Measurements from ENCODE around the gene FBXO21. TPM values are rescaled to one million over a fixed set of nuclear protein-coding genes. Genes with fewer than 3 reads are reported as not detected.

FBXO21 gene
- total and polyA plus RNA-seq, 2 of the 13 experiments (the other 11 are each of a cell fraction or from before 2014, with no cell fraction given) = 15.6 to 32.5 TPM

DNA sequence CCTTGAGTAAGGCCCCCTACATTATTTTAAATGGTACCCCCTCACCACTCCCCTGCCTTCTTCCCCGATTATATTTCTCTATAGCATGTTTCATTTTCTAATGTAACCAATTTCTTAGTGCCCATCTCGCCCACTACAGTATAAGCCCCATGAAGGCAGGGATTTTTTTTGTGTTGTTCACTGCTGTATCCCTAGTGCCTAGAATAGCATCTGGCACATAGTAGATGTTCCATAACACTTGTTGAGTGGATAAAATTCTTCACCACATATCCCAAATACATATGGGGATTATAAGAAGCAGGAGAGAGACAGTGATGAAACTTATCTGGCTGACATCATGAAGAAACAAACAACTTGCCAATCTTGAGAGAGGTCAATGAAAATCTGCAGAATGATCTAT, 11.5 kb downstream of the FBXO21 start (continued):
- TF ChIP-seq ZMYM3 (CRISPR knock-in tag; IDR thresholded peaks at IDR 0.05) (no peak), RFX3 (CRISPR knock-in tag; IDR thresholded peaks at IDR 0.05) (no peak), DNMT1 (CRISPR knock-in tag; IDR thresholded peaks at IDR 0.05) (no peak), MAFK (conservative IDR thresholded peaks at IDR 0.05 in 1 of 2, IDR thresholded peaks at IDR 0.05 in 1 of 2; ENCODE audit: low read length in 2 of 2) (no peak), NBN (conservative IDR thresholded peaks at IDR 0.05) (no peak), NFE2 (CRISPR knock-in tag; IDR thresholded peaks at IDR 0.05) (no peak), KLF12 (CRISPR knock-in tag; IDR thresholded peaks at IDR 0.05; ENCODE audit: borderline replicate concordance) (no peak), U2AF2 (IDR thresholded peaks at IDR 0.05; ENCODE audit: low read depth, low read length) (no peak), HIVEP1 (CRISPR knock-in tag; IDR thresholded peaks at IDR 0.05) (no peak), ZNF724P (CRISPR knock-in tag; IDR thresholded peaks at IDR 0.05; ENCODE audit: borderline replicate concordance) (no peak)
- TF ChIP-seq, protein P1, sequence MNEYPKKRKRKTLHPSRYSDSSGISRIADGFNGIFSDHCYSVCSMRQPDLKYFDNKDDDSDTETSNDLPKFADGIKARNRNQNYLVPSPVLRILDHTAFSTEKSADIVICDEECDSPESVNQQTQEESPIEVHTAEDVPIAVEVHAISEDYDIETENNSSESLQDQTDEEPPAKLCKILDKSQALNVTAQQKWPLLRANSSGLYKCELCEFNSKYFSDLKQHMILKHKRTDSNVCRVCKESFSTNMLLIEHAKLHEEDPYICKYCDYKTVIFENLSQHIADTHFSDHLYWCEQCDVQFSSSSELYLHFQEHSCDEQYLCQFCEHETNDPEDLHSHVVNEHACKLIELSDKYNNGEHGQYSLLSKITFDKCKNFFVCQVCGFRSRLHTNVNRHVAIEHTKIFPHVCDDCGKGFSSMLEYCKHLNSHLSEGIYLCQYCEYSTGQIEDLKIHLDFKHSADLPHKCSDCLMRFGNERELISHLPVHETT (CRISPR knock-in tag; conservative IDR thresholded peaks at IDR 0.05) = no peak
- TF ChIP-seq, protein P2, sequence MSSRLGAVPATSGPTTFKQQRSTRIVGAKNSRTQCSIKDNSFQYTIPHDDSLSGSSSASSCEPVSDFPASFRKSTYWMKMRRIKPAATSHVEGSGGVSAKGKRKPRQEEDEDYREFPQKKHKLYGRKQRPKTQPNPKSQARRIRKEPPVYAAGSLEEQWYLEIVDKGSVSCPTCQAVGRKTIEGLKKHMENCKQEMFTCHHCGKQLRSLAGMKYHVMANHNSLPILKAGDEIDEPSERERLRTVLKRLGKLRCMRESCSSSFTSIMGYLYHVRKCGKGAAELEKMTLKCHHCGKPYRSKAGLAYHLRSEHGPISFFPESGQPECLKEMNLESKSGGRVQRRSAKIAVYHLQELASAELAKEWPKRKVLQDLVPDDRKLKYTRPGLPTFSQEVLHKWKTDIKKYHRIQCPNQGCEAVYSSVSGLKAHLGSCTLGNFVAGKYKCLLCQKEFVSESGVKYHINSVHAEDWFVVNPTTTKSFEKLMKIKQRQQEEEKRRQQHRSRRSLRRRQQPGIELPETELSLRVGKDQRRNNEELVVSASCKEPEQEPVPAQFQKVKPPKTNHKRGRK (CRISPR knock-in tag; IDR thresholded peaks at IDR 0.05) = no peak

DNA sequence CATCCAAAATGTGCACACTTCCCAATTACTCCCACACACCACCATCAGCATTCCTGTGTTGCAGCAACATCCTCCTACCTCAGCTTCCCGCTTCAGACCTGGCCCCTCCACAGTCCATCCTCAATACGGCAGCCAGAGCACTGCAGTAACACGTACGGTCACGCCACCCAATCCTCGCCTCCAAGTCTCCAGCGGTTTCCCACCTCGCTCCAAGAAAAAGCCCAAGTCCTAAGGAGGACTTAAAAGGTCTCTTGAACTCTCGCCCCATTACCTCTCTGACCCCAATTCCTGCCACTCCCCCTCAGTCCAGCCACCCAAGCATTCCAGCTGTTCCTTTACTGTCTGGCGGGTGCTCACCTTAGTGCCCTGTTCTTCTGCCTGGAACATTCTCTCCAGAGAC, 12.0 kb downstream of the FBXO21 start:
- Histone ChIP-seq H3K9ac (ENCODE audit: insufficient read depth, low read depth, low read length) (no peak overlapping the region), H3K27me3 (ENCODE audit: control insufficient read depth in 1 of 2, insufficient read depth in 2 of 2, low read length in 2 of 2) (no peaks in the 10 kb centered on the region), H3K27ac (ENCODE audit: extremely low read length, insufficient read depth, low read length) (no peak overlapping the region), H2AFZ (ENCODE audit: low read length) (no peak overlapping the region), H4K20me1 (ENCODE audit: insufficient read depth, low read length) (no peaks in the 10 kb centered on the region), H3K4me3 (replicated peaks in 1 of 3; ENCODE audit: insufficient read depth in 1 of 3, low read depth in 2 of 3, low read length in 3 of 3) (no peak overlapping the region), H3K36me3 (replicated peaks in 1 of 2; ENCODE audit: control insufficient read depth in 1 of 2, insufficient read depth in 2 of 2, low read length in 2 of 2) (peaks cover 16 to 67% of the 10 kb centered on the region in 2 experiments), H3K79me2 (ENCODE audit: insufficient read depth, low read length) (no peaks in the 10 kb centered on the region), H3K4me2 (ENCODE audit: low read depth, low read length) (no peak overlapping the region), H3K4me1 (ENCODE audit: insufficient read depth, low read length) (peaks cover 7% of the 10 kb centered on the region), H3K9me3 (ENCODE audit: low read length) (no peaks in the 10 kb centered on the region; the same call in 1 of the 2 replicates)
- POLR2A ChIA-PET = no interaction called here
- BruUV-seq (replicated peaks) = no TSS peak
- in situ Hi-C loops (cut with HindIII; ENCODE audit: extremely low pct_ligation_motif_present, low pct_unique_long_range_greater_than_20kb) = no loop called here
- ATAC-seq (no peak), DNase-seq (ENCODE audit: low spot score) (no peak), FAIRE-seq (no peak)
- WGBS (ENCODE audit: low lambda C conversion rate) = 92% methylated on average over 10 of the region's 10 CpGs
- CTCF ChIA-PET (ENCODE audit: low intra/inter-chr PET ratio, low total read pairs) = no interaction called here
- intact Hi-C loops (cut with micrococcal nuclease; ENCODE audit: unreplicated experiment) = no loop called here
- TF ChIP-seq NFKB2 (CRISPR knock-in tag; IDR thresholded peaks at IDR 0.05; ENCODE audit: borderline replicate concordance) = no peak
- no peak for TF ChIP-seq MXD4 (CRISPR knock-in tag; IDR thresholded peaks at IDR 0.05)
- no peak for TF ChIP-seq ZSCAN31 (CRISPR knock-in tag; IDR thresholded peaks at IDR 0.05; ENCODE audit: low read depth)
- no peak for TF ChIP-seq ZNF660 (CRISPR knock-in tag; IDR thresholded peaks at IDR 0.05; ENCODE audit: borderline replicate concordance, low read depth)
- no peak for TF ChIP-seq NFATC3 (CRISPR knock-in tag; IDR thresholded peaks at IDR 0.05)
- no peak for TF ChIP-seq ZC3H4 (CRISPR knock-in tag; IDR thresholded peaks at IDR 0.05; ENCODE audit: borderline replicate concordance)
- TF ChIP-seq TOE1 (CRISPR knock-in tag; IDR thresholded peaks at IDR 0.05) = no peak
- no peak for TF ChIP-seq FOXK2 (IDR thresholded peaks at IDR 0.05)
- TF ChIP-seq CHCHD3 (CRISPR knock-in tag; IDR thresholded peaks at IDR 0.05) = no peak
- TF ChIP-seq NR2F6 (IDR thresholded peaks at IDR 0.05) = no peak
- no peak for TF ChIP-seq NR2F6 (CRISPR knock-in tag; IDR thresholded peaks at IDR 0.05)
- TF ChIP-seq, protein P3, sequence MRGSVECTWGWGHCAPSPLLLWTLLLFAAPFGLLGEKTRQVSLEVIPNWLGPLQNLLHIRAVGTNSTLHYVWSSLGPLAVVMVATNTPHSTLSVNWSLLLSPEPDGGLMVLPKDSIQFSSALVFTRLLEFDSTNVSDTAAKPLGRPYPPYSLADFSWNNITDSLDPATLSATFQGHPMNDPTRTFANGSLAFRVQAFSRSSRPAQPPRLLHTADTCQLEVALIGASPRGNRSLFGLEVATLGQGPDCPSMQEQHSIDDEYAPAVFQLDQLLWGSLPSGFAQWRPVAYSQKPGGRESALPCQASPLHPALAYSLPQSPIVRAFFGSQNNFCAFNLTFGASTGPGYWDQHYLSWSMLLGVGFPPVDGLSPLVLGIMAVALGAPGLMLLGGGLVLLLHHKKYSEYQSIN (CRISPR knock-in tag; IDR thresholded peaks at IDR 0.05; ENCODE audit: borderline replicate concordance) = no peak
- no peak for TF ChIP-seq NR1H2 (CRISPR knock-in tag; IDR thresholded peaks at IDR 0.05; ENCODE audit: borderline replicate concordance, low read depth)

All from HepG2 (cell line).